GM13977 (cell line): Measurements from ENCODE around the gene MRPL32.

ENCODE experiments used
- DNase-seq: peaks from one replicate; pipeline ENCODE4 v3.0.0; 2012; ENCODE audit warnings: low spot score
- in situ Hi-C: fragments of 300-500 bp; cut with MboI; formaldehyde crosslinking; loops from one replicate; pipeline ENCODE4 v1.12.0; 2022; ENCODE audit warnings: low sequenced_read_pairs, low pct_unique_long_range_greater_than_20kb, mixed read lengths, inconsistent platforms; ENCODE audit not compliant: unreplicated experiment
- TF ChIP-seq, protein P1 (sequence below): IDR thresholded peaks from 2 replicates; pipeline ENCODE4 v1.5.1; 2012; ENCODE audit warnings: mild to moderate bottlenecking, control low read depth; ENCODE audit not compliant: insufficient read depth; ENCODE audit errors: extremely low read depth, missing control alignments

Gene MRPL32

DNA sequence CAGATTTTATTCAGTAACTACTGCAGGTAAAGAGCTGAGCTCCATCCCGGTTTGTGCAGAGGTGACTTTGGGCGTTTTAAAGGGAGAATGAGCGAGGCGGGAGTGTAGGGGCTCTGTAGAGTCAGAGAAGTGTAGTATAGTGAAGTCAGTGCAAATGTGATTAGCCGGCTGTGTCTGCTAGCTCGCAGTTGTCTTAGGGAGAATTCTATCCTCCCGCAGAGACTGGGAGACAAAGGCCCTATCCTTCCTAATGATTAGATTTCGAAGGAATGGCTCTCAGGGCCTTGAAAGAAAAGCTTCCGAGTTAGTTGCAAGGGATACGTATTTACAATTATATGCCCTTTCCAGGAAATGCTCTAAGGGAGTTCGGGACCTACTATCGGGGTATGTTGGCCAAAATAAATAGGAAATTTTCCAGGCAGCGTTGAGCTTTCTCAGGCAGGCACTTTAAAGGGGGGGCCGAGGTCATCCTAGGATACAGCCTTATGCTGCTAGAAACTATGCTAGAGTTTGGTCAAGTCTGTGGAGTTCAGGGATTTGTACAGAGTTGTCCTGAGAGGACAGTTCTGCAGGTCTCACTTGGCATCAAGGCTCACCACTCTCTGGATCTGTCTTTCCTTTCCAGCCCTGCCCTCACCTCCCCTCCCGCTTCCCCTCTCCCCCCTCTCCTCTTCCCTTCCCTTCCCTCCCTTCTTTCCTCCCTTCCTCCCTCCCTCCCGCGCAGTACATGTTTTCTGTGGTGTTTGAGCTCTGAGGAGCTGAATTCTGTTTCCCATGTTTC is 825 bp downstream of the MRPL32 start:
- TF ChIP-seq, protein P1, sequence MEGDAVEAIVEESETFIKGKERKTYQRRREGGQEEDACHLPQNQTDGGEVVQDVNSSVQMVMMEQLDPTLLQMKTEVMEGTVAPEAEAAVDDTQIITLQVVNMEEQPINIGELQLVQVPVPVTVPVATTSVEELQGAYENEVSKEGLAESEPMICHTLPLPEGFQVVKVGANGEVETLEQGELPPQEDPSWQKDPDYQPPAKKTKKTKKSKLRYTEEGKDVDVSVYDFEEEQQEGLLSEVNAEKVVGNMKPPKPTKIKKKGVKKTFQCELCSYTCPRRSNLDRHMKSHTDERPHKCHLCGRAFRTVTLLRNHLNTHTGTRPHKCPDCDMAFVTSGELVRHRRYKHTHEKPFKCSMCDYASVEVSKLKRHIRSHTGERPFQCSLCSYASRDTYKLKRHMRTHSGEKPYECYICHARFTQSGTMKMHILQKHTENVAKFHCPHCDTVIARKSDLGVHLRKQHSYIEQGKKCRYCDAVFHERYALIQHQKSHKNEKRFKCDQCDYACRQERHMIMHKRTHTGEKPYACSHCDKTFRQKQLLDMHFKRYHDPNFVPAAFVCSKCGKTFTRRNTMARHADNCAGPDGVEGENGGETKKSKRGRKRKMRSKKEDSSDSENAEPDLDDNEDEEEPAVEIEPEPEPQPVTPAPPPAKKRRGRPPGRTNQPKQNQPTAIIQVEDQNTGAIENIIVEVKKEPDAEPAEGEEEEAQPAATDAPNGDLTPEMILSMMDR, result no peak
- in situ Hi-C loops, result loop anchor here (25.0 kb wide), 3 partner anchors 329 to 904 kb away; no protein-coding TSS in a partner anchor
- no peak for DNase-seq

DNA sequence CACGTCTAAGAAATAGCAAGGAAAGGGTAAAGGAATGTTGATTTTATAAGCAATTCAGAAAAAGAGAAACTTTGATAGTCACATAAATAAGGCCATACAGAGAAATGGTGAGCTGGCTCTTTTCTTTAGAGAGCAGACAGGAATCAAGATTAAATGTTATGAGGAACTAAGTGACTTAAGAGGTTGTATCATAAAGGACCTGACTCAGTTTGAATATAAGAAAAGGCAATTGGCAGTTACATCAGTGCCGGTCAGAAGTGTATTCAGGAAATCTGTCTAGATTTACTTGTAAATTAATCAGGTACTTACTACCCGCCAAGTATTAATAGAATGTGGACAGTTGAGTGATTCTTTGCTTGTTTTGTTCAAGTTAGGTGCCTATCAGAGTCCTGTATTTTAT is 2.1 kb downstream of the MRPL32 start:
- in situ Hi-C loops, result loop anchor here (25.0 kb wide), 3 partner anchors 328 to 903 kb away; no protein-coding TSS in a partner anchor
- TF ChIP-seq, protein P1, result no peak
- DNase-seq, result no peak

DNA sequence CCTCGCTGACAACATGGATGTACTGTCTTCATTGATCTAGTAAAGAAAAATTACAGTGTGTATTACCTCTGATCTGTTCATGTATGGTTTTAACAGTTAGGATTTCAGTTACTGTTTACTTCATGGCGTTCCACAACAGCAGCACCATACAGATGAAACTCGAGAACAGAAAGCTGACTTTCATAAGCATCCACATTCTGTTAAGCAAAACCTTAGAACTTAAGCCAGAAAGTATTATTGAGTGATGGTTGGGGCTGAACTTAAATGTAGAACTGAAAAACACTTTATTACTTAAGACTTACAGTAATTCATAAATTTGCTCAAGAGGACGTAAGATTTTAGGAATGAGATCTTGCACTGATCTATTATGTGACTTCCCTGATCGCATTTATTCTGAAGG is 3.7 kb downstream of the MRPL32 start:
- no peak for DNase-seq
- TF ChIP-seq, protein P1, result no peak
- in situ Hi-C loops, result loop anchor here (25.0 kb wide), 3 partner anchors 326 to 901 kb away; no protein-coding TSS in a partner anchor

DNA sequence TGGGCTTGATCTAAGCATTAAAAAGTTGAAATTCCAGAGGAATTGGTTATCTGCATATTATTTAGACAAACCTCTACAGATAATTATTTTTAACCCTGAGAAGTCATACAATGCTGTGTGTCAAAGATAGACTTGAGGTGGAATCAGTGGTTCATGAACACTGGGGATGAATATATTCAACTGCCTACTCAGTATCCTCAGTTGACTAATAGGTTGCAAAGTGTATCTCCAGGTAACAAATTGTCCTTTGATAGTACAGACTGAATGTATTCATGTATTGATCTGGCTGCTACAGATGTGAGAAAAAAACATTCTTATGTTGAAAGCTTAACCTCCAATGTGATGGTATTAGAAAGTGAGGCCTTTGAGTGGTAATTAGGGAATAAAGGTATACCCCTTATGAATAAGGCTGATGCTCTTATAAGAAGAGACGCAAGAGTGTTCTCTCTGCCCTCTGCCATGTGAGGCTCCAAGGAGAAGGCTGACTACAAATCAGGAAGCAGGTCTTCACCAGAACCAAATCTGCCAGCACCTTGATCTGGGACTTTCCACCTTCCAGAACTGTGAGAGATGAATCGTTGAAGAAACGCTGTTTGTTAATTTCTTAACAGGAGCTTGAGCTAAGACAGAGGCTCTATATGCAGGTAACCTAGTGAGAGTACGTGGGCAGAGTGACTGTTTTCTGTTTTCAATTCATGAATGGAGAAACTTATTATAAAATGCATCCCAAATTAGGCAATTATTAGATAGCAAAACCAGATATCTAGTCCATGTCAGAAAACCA is 7.5 kb downstream of the MRPL32 start:
- peak; percentile 4 for DNase-seq
- in situ Hi-C loops, result loop anchor here (10.0 to 25.0 kb wide), 4 partner anchors 165 to 898 kb away; no protein-coding TSS in a partner anchor
- TF ChIP-seq, protein P1, result no peak

DNA sequence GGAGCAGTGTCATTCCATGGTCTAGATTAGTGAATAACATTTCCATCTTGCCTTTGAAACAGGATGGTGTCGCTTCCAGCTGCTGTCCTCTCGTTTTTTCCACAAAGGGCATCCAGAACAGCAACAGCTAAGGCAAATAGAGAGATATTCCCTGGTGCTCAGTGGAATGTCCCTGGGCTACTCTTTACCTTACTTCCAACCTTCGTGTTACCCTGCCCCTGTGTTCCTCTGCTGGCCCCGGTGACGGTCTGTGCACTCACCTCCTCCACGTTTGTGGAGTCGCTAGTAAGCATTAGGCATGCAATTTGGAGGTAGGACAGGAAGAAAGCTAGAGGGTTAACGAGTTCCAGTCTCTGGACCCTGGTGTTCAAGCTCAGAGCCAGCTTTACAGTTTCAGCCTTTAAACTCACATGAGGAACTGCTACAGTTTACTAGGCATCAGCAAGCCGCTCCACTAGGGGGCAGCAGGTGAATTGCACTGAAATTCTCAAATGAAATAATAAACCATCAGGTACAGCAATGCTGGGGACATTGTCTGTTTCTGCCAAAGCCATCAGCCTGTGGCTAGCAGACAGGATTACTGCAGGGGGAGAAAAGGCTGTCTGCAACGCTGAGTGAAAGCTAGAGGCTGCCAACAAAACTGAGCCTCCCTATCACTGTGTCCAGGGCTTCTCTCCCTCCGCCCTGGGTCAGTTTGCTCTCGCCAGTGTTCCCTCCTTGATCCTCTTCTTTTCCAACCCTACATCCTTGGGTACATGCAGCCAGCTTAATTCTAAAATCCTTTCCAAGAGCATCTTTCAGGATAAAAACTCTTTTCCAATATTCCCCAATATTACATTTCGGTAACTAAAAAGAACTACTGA is 9.0 kb downstream of the MRPL32 start:
- DNase-seq, result peak; percentile 51
- in situ Hi-C loops, result loop anchor here (10.0 to 25.0 kb wide), 4 partner anchors 164 to 896 kb away; no protein-coding TSS in a partner anchor
- TF ChIP-seq, protein P1, result peak; percentile 92
